NK-92 (cell line): ENCODE results near the gene VSNL1.

Experiments used
- DNase-seq: peaks from one replicate; lab custom pipeline; 2025; ENCODE audit not compliant: unreplicated experiment; lab: John Stamatoyannopoulos, UW

The VSNL1 gene

GRCh38 chr2:17610521-17610920, 70.0 kb downstream of the VSNL1 start:
- DNase-seq = no peak

DNA sequence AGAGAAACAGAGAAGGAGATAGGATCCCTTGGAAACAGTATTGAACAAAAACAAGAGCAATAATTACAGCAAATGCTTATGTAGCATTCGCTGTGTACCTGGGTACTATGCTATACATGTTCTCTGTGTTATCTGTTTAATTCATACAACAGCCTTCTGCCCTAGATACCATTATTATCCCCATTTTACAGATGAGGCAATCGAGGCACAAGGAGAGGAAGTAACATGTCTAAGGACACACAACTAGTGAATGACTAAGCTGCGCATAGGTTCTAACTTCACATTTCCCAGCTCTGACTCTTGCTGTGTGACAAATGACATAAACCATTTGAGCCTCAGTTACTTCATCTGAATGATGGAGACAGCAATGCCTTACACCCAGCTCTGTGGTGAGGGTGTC, 70.5 kb downstream of the VSNL1 start:
- no peak for DNase-seq

- DNase-seq = no peak
Measured at GRCh38 chr2:17614174-17614930, 73.9 kb downstream of the VSNL1 start.

DNA sequence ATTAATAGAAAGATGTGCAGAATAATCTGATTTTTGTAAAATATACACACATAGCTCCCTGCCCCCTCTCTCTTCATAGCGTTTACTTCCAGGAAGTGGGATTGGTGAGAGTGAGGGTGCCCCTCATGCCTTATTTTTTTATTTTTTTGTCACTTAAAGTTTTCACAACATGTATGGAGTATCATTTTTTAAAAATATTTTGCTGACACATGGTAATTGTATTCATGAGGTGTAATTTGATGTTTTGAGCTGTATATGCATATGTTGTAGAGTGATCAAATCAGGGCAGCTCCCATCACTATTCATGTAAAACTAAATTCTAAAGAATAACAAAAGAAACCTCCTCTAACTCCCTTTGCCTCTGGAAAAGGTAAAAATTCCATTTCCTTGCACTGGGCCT, 74.7 kb downstream of the VSNL1 start:
- no peak for DNase-seq

DNA sequence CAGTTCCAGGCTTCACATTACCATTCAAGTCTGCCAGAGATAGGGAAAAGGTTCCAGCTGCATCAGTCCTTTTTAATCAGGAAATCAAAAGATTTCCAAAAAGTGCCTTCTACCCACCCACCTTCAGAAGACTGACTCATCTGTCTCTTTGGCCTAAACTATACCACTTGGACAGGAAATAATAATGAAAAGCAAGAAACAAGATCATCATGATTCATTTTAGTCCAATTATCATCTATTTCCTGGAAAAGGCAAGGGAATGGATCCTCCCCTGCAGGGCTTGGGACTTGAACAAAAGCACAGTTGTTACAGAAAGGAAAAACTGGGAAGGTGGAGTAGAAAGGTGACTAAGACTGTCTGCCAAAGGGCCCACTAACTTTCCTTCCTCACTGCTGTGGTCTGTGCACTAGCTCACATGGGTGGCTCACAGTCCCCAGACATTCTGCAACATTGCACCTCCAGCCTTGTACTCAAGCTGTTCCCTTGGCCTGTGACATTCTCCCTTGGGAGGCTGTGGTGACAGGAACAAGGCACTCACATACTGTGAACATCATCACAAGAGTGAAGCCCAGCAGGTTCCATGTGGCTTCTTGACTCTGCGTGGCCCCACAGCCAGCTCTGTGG, 75.3 kb downstream of the VSNL1 start:
- DNase-seq = no peak

DNA sequence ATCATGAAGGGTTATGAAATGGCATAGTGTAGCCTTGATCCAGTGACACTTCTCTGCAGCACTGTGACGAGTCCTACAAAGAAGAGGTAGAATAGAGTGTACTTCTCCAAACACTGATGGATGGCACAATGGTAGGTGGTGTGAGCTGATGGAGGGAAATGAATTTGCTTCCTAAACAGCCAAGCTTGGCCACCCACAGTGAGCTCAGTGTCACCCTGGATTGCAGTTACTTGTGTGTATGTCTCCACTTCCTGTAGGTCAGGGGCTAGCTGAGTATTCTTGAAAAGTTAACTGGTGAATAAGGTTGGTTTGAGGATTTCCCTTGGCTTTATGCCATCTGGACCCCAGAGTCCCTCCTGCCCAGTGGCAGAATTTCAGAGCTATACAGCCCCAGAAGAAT, 75.9 kb downstream of the VSNL1 start:
- DNase-seq = no peak

DNA sequence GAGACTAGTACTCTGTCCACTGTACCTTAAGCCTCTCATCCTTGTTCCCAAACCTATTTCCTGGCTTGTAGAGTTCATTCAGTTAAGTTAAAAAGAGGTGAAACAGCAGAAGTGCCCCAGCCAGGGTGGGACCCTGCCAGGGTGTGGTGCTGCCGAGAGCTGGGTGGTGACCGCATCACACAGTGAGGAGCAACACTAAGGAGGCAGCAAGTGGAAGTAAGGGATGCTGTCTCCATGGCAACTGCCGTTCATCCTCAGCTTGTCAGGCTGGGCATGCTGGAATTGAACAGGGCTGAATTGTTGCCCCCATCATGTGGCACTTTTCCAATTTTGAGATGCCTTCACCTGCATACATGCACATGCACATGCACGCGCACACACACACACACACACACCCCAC, 77.0 kb downstream of the VSNL1 start:
- DNase-seq = no peak

- DNase-seq = no peak
Measured at GRCh38 chr2:17617955-17618354, 77.5 kb downstream of the VSNL1 start.

GRCh38 chr2:17620280-17620679, 79.8 kb downstream of the VSNL1 start:
- no peak for DNase-seq

DNA sequence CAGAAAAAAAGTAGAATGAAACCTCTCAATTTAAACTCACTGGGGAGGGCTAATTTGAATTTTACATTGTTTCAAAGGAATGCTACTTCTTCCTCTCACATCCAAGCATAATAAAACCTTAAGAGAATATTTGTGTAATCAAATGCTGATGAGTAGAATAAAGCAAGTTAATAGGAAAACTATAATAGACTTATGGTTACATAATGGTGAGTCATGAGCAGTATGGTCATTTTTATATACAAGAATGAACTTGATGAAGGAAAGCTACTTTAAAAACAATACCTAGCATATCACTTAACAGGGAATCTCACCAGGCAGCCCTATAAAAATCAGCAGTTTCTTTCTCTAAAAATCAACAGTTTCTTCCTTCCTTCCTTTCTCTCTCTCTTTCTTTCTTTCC, 80.3 kb downstream of the VSNL1 start:
- no peak for DNase-seq

DNA sequence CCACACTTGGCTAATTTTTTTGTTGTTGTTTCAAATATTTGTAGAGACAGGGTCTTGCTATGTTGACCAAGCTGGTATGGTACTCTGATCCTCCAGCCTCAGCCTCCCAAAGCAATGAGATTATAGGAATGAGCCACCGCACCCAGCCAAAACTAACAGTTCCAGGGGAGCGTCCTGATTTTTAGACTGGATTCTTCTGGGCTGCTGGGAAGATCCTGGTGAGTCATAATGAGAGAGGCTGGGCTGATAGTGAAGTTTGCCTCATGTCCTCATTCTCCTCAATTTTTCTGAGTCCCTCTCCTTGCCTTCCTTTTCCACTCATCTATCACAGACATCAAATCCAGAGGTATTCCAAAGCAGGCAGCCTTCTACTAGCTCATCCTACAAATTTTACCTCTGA, 81.3 kb downstream of the VSNL1 start:
- no peak for DNase-seq

DNA sequence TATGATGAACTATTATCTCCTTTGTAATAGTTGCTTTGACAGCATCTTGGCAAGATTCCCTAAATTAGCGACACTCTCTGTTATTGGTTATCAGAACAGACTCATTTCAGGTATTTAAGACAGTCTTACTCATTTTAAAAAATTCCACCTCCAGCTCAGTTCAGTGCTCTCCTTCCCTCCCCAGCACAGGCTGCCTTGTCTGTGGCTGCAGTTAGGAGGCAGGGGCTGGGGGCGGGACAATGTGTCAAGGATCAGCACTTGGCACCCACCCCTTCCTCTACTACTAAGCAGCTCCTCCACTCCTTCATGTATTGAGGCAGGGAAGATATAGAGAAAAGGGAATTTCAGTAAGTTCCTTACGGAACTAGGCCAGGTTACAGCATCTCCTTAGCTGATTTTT, 85.0 kb downstream of the VSNL1 start:
- no peak for DNase-seq

- no peak for DNase-seq
Measured at GRCh38 chr2:17626986-17627385, 86.5 kb downstream of the VSNL1 start.

- DNase-seq = no peak
Measured at GRCh38 chr2:17627434-17627833, 86.9 kb downstream of the VSNL1 start.

GRCh38 chr2:17628349-17629261, 88.1 kb downstream of the VSNL1 start:
- no peak for DNase-seq

DNA sequence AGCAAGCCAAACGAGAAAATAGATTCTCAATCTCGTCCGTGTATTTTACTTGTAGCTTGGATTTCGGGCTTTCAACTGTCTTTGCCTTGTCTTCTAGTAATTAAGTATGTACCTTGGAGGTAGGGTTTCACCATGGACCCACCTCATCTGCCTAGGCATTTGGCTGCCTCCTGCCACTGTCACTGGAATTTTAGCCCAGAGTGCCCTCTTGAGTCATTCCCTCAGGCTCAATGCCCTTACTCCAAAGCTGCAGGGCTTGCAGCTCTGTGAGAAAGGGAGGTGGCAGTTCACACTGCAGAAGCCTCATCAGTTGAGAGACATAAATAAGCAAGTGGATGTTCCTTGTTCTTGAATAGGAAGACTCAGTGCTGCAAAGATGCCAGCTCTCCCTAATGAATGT, 89.6 kb downstream of the VSNL1 start:
- DNase-seq = no peak

- no peak for DNase-seq
Measured at GRCh38 chr2:17634997-17635396, 94.5 kb downstream of the VSNL1 start.

DNA sequence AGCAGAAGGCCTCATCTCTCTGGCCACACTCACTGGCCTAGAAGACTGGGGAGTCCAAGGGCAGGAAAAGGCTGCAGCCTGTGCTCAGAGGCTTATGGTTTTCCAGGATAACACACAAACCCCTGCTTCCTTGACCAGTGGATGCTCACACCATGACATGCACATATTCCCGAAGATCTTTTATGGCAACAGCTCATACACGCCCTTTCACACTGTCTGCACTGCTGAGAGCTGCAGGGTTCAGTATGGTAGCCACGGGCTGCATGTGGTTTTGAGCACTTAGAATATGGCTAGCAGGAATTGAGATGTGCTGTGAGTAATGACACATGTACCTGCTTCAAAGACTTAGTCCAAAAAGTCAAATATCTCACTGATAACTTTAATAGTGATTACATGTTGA, 95.8 kb downstream of the VSNL1 start:
- DNase-seq = no peak

GRCh38 chr2:17637131-17637906, 96.8 kb downstream of the VSNL1 start:
- no peak for DNase-seq

- no peak for DNase-seq
Measured at GRCh38 chr2:17638196-17638743, 97.8 kb downstream of the VSNL1 start.

- DNase-seq = no peak
Measured at GRCh38 chr2:17640406-17640805, 99.9 kb downstream of the VSNL1 start.
